Measurements from ENCODE around the gene MLXIPL. TPM values are rescaled to one million over a fixed set of nuclear protein-coding genes. Genes with fewer than 3 reads are reported as not detected.

The MLXIPL gene
- total RNA-seq, 1 experiment from 2014 or later, result 19.8 TPM

DNA sequence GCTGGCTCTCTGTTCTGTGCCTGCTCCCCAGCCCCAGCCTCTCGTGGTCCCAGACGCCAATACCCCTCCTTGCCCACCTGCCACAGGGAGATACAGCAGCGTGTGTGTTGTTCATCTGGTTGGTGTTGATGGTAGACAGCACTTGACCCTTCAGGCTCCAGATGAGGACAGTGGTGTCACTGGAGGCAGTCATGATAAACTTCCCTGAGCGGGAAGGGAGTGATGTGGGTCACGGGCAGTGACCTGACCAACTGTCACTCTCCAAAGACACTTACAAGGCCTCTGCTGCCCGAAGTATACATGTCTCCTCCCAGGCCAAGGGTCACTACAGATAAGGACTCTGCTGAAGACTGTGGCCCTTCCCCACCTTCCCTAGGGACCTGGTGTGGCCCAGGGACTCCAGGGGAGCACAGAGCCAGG, 51.5 kb downstream of the MLXIPL start:
- TF ChIP-seq, protein P1, sequence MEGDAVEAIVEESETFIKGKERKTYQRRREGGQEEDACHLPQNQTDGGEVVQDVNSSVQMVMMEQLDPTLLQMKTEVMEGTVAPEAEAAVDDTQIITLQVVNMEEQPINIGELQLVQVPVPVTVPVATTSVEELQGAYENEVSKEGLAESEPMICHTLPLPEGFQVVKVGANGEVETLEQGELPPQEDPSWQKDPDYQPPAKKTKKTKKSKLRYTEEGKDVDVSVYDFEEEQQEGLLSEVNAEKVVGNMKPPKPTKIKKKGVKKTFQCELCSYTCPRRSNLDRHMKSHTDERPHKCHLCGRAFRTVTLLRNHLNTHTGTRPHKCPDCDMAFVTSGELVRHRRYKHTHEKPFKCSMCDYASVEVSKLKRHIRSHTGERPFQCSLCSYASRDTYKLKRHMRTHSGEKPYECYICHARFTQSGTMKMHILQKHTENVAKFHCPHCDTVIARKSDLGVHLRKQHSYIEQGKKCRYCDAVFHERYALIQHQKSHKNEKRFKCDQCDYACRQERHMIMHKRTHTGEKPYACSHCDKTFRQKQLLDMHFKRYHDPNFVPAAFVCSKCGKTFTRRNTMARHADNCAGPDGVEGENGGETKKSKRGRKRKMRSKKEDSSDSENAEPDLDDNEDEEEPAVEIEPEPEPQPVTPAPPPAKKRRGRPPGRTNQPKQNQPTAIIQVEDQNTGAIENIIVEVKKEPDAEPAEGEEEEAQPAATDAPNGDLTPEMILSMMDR (IDR thresholded peaks at IDR 0.05; ENCODE audit: insufficient read depth in 1 of 2, low read depth in 1 of 2, low read length in 1 of 2, severe bottlenecking in 1 of 2, unreplicated experiment in 1 of 2), result no peak
- Mint-ChIP-seq H3K9me3 (ENCODE audit: unreplicated experiment) (no peaks in the 10 kb centered on the region), H3K27ac (ENCODE audit: unreplicated experiment) (no peak overlapping the region), H3K4me3 (ENCODE audit: unreplicated experiment) (no peak overlapping the region), H3K36me3 (ENCODE audit: insufficient read depth, unreplicated experiment) (peaks cover 61% of the 10 kb centered on the region), H3K4me1 (ENCODE audit: low read depth, unreplicated experiment) (no peaks in the 10 kb centered on the region), H3K27me3 (ENCODE audit: insufficient read depth, unreplicated experiment) (no peaks in the 10 kb centered on the region)
- POLR2A ChIA-PET, result no interaction called here
- no TSS peak for BruUV-seq (replicated peaks)
- intact Hi-C loops (cut with micrococcal nuclease; ENCODE audit: unreplicated experiment), result no loop called here
- CTCF ChIA-PET, result interaction anchor here (0.6 kb wide), 1 partner anchor 102 kb away, joined by 3 read pairs; no protein-coding TSS in a partner anchor
- Histone ChIP-seq H3K27me3 (replicated peaks; ENCODE audit: control insufficient read depth, insufficient read depth, low read length) (no peaks in the 10 kb centered on the region), H3K4me3 (ENCODE audit: low read depth, low read length) (no peak overlapping the region), H3K36me3 (ENCODE audit: control insufficient read depth, insufficient read depth, low read length) (peaks cover 14% of the 10 kb centered on the region), H3K4me1 (peaks cover 17% of the 10 kb centered on the region), H3K9me3 (no peaks in the 10 kb centered on the region)
- no peak for DNase-seq

DNA sequence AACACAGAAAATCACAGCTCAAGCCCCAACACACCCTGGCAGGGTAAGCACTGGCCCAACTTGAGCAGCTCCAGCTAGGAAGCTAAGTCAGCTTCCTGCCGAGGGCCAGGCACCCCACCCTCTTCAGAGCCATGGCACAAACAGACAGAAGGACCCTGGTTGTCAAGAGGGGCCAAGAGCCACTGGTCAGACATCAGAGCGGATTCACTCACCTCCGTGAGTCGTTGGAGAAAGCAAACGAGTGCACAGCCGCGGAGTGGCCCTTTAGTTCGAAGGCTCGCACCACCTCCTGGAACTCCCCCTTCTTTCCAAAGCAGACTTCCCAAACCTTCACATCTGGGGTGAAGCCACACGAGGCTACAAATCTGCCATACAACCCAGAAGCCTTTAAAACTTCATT, 53.3 kb downstream of the MLXIPL start:
- H3K9me3 Mint-ChIP-seq (ENCODE audit: unreplicated experiment), result no peaks in the 10 kb centered on the region
- POLR2A ChIA-PET, result no interaction called here
- H3K36me3 ChIP-seq (ENCODE audit: control insufficient read depth, insufficient read depth, low read length), result peaks cover 14% of the 10 kb centered on the region
- no peak overlapping the region for H3K27ac Mint-ChIP-seq (ENCODE audit: unreplicated experiment)
- peaks cover 47% of the 10 kb centered on the region for H3K36me3 Mint-ChIP-seq (ENCODE audit: insufficient read depth, unreplicated experiment)
- intact Hi-C loops (cut with micrococcal nuclease; ENCODE audit: unreplicated experiment), result no loop called here
- peaks cover 13% of the 10 kb centered on the region for H3K4me1 ChIP-seq
- TF ChIP-seq, protein P1 (IDR thresholded peaks at IDR 0.05; ENCODE audit: insufficient read depth in 1 of 2, low read depth in 1 of 2, low read length in 1 of 2, severe bottlenecking in 1 of 2, unreplicated experiment in 1 of 2), result no peak
- H3K27me3 Mint-ChIP-seq (ENCODE audit: insufficient read depth, unreplicated experiment), result no peaks in the 10 kb centered on the region
- no peak overlapping the region for H3K4me3 Mint-ChIP-seq (ENCODE audit: unreplicated experiment)
- DNase-seq, result no peak
- no peaks in the 10 kb centered on the region for H3K9me3 ChIP-seq
- no peaks in the 10 kb centered on the region for H3K27me3 ChIP-seq (replicated peaks; ENCODE audit: control insufficient read depth, insufficient read depth, low read length)
- no peak overlapping the region for H3K4me3 ChIP-seq (ENCODE audit: low read depth, low read length)
- BruUV-seq (replicated peaks), result no TSS peak
- no peaks in the 10 kb centered on the region for H3K4me1 Mint-ChIP-seq (ENCODE audit: low read depth, unreplicated experiment)
- CTCF ChIA-PET, result no interaction called here

DNA sequence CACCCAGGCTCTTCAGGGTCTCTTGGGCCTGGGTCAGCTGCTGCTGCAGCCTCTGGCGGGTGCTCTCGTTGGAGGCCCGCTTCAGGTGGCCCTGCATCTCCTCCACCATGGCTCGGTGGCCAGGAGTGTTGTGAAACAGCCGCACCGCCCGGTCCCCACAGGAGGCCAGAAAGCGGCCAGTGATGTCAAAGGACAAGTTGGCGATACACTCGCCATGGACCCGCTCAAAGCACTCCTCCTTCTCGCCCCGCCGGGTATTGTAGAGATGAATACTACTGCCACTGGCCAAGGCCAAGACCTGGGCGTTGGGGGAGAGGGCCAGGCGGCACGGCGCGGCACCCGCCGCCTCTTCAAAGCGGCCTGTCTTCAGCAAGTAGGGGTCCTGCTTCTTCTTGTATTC, 53.8 kb downstream of the MLXIPL start:
- BruUV-seq (replicated peaks), result no TSS peak
- H3K36me3 Mint-ChIP-seq (ENCODE audit: insufficient read depth, unreplicated experiment), result peaks cover 47% of the 10 kb centered on the region
- H3K4me1 Mint-ChIP-seq (ENCODE audit: low read depth, unreplicated experiment), result no peaks in the 10 kb centered on the region
- TF ChIP-seq, protein P1 (IDR thresholded peaks at IDR 0.05; ENCODE audit: insufficient read depth in 1 of 2, low read depth in 1 of 2, low read length in 1 of 2, severe bottlenecking in 1 of 2, unreplicated experiment in 1 of 2), result no peak
- H3K9me3 Mint-ChIP-seq (ENCODE audit: unreplicated experiment), result no peaks in the 10 kb centered on the region
- H3K9me3 ChIP-seq, result no peaks in the 10 kb centered on the region
- CTCF ChIA-PET, result no interaction called here
- H3K4me3 ChIP-seq (ENCODE audit: low read depth, low read length), result no peak overlapping the region
- intact Hi-C loops (cut with micrococcal nuclease; ENCODE audit: unreplicated experiment), result no loop called here
- H3K36me3 ChIP-seq (ENCODE audit: control insufficient read depth, insufficient read depth, low read length), result peaks cover 14% of the 10 kb centered on the region
- peaks cover 13% of the 10 kb centered on the region for H3K4me1 ChIP-seq
- POLR2A ChIA-PET, result no interaction called here
- no peak overlapping the region for H3K27ac Mint-ChIP-seq (ENCODE audit: unreplicated experiment)
- H3K4me3 Mint-ChIP-seq (ENCODE audit: unreplicated experiment), result no peak overlapping the region
- no peaks in the 10 kb centered on the region for H3K27me3 ChIP-seq (replicated peaks; ENCODE audit: control insufficient read depth, insufficient read depth, low read length)
- no peaks in the 10 kb centered on the region for H3K27me3 Mint-ChIP-seq (ENCODE audit: insufficient read depth, unreplicated experiment)
- no peak for DNase-seq
